HepG2 (cell line): ENCODE measurements around the gene RIPOR1. TPM values are rescaled to one million over a fixed set of nuclear protein-coding genes. Genes with fewer than 3 reads are reported as not detected.

Source experiments
- ATF7-NPFF ChIP-seq: sonication (generic); formaldehyde crosslinking; IDR thresholded peaks from 2 replicates; pipeline ENCODE4 v1.8.1; 2023; ENCODE audit warnings: mild to moderate bottlenecking, low read depth, missing genetic modification reagents, moderate library complexity
- ETV5 ChIP-seq: IDR thresholded peaks from 2 replicates; pipeline ENCODE4 v1.6.1; 2018; ENCODE audit warnings: missing biosample characterization, missing genetic modification reagents, inconsistent platforms, borderline replicate concordance
- GPN1 ChIP-seq: sonication (generic); formaldehyde crosslinking; IDR thresholded peaks from 2 replicates; pipeline ENCODE4 v1.5.1; 2020; ENCODE audit warnings: missing genetic modification reagents, borderline replicate concordance
- HOXA3 ChIP-seq: sonication (generic); formaldehyde crosslinking; IDR thresholded peaks from 2 replicates; pipeline ENCODE4 v1.5.0; 2020; ENCODE audit warnings: missing genetic modification reagents
- KAT8 ChIP-seq: IDR thresholded peaks from 2 replicates; pipeline ENCODE4 v1.6.1; 2016; ENCODE audit warnings: missing genetic modification reagents, missing compliant biosample characterization
- MIER2 ChIP-seq: IDR thresholded peaks from 2 replicates; pipeline ENCODE4 v1.6.1; 2016; ENCODE audit warnings: missing biosample characterization, missing genetic modification reagents
- MIXL1 ChIP-seq: IDR thresholded peaks from 2 replicates; pipeline ENCODE4 v1.6.1; 2016
- MLLT10 ChIP-seq: sonication (generic); formaldehyde crosslinking; IDR thresholded peaks from 2 replicates; pipeline ENCODE4 v1.4.0; 2020; ENCODE audit warnings: missing genetic modification reagents
- SAP130 ChIP-seq: IDR thresholded peaks from 2 replicates; pipeline ENCODE4 v1.6.1; 2016; ENCODE audit warnings: low read depth
- SNRNP70 ChIP-seq: fragments of 200-400 bp; formaldehyde crosslinking; IDR thresholded peaks from 2 replicates; pipeline ENCODE4 v1.6.1; 2017; ENCODE audit warnings: mild to moderate bottlenecking, low read depth, low read length, moderate library complexity
- STAT5B ChIP-seq: sonication (generic); formaldehyde crosslinking; IDR thresholded peaks from 2 replicates; pipeline ENCODE4 v1.4.0; 2020; ENCODE audit warnings: missing genetic modification reagents
- ZBTB7B ChIP-seq: sonication (generic); formaldehyde crosslinking; IDR thresholded peaks from 2 replicates; pipeline ENCODE4 v1.4.0; 2020; ENCODE audit warnings: missing genetic modification reagents
- ZNF264 ChIP-seq: sonication (generic); formaldehyde crosslinking; IDR thresholded peaks from 2 replicates; pipeline ENCODE4 v1.4.0; 2020; ENCODE audit warnings: missing genetic modification reagents
- ZNF670 ChIP-seq: sonication (generic); formaldehyde crosslinking; IDR thresholded peaks from 2 replicates; pipeline ENCODE4 v1.8.0; 2022; ENCODE audit warnings: mild to moderate bottlenecking, missing genetic modification reagents, borderline replicate concordance
- ZNF878 ChIP-seq: sonication (generic); formaldehyde crosslinking; IDR thresholded peaks from 2 replicates; pipeline ENCODE4 v1.8.1; 2023; ENCODE audit warnings: mild to moderate bottlenecking, missing genetic modification reagents, moderate library complexity
- polyA plus RNA-seq, 8 experiments: library from polyadenylated mRNA; depleted of rRNA in 3 of 8; stranded (reverse) in 7 of 8; unstranded in 1 of 8; fragments of >200 nt; fragmentation: Illumina TruSeq in 4 of 8; extraction: Trizol in 4 of 8; gene quantifications; 2 replicates each; pipeline versions ENCODE4 v1.2.1 to v1.2.3, GENCODE V29; 2011 to 2016; ENCODE audit warnings: low read depth in 4 of 8, missing spikeins in 1 of 8, mixed read lengths in 1 of 8; ENCODE audit not compliant: insufficient read depth in 1 of 8
- total RNA-seq, 5 experiments: library from RNA; depleted of rRNA; stranded (reverse); fragments of >200 nt; fragmentation: Illumina TruSeq; extraction: Trizol; gene quantifications; 2 replicates each; pipeline ENCODE4 v1.2.3, GENCODE V29; 2016; ENCODE audit warnings: low read depth in 1 of 5
- TF ChIP-seq, protein P1 (sequence below): sonication (generic); formaldehyde crosslinking; IDR thresholded peaks from 2 replicates; pipeline ENCODE4 v1.4.0; 2020; ENCODE audit warnings: missing genetic modification reagents, borderline replicate concordance
- TF ChIP-seq, protein P2 (sequence below): sonication (generic); formaldehyde crosslinking; IDR thresholded peaks from 2 replicates; pipeline ENCODE4 v1.4.0; 2020; ENCODE audit warnings: mild to moderate bottlenecking, low read depth, missing genetic modification reagents
- TF ChIP-seq, protein P3 (sequence below): sonication (generic); formaldehyde crosslinking; IDR thresholded peaks from 2 replicates; pipeline ENCODE4 v1.4.0; 2020; ENCODE audit warnings: missing genetic modification reagents
- TF ChIP-seq, protein P4 (sequence below): sonication (generic); formaldehyde crosslinking; IDR thresholded peaks from 2 replicates; pipeline ENCODE4 v1.4.0; 2020; ENCODE audit warnings: mild to moderate bottlenecking, missing genetic modification reagents

RIPOR1 gene
- total and polyA plus RNA-seq, 2 of the 13 experiments (the other 11 are each of a cell fraction or from before 2014, with no cell fraction given): 4.6 to 8.1 TPM

DNA sequence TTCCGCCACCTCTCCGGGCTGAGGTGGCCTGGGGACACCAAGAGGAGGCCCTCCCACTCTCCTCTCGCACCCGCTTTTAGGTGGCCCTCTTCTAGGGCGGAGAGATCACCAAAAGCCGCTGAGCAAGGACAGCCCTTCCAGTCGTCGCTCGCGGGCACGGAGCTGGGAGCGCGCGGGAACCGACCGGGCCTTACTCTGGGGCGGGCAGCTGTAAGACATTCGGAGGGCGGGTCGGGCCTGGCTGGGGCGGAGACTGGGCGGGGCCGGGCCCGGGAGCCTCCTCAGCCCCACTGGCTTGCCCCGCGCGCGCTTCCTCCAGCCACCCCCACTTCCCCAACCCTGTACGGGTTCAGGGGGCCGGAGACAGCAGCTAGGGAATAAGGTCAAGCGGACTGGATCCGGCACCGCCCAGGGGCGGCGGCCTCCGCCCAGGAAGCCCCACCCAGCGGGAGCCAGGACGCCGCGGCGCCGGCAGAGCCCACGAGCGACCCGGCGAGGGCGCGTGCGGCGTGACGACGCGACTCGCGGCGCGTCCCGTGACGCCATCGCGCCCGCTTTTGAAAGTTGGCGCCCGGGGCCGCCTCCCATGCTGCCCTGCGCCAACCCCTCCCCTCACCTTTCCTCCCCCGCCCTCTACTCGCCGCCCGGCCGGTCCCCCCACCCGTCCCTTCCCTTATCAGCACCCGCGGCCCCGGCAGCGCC lies 33.3 kb downstream of the RIPOR1 start (continued):
- TF ChIP-seq, protein P1, sequence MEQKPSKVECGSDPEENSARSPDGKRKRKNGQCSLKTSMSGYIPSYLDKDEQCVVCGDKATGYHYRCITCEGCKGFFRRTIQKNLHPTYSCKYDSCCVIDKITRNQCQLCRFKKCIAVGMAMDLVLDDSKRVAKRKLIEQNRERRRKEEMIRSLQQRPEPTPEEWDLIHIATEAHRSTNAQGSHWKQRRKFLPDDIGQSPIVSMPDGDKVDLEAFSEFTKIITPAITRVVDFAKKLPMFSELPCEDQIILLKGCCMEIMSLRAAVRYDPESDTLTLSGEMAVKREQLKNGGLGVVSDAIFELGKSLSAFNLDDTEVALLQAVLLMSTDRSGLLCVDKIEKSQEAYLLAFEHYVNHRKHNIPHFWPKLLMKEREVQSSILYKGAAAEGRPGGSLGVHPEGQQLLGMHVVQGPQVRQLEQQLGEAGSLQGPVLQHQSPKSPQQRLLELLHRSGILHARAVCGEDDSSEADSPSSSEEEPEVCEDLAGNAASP (CRISPR knock-in tag): peak; percentile 49; the same call in 1 of the 2 replicates
- TF ChIP-seq, protein P2, sequence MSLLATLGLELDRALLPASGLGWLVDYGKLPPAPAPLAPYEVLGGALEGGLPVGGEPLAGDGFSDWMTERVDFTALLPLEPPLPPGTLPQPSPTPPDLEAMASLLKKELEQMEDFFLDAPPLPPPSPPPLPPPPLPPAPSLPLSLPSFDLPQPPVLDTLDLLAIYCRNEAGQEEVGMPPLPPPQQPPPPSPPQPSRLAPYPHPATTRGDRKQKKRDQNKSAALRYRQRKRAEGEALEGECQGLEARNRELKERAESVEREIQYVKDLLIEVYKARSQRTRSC (CRISPR knock-in tag): no peak
- TF ChIP-seq ETV5 (CRISPR knock-in tag) (peak; percentile 85), MIXL1 (CRISPR knock-in tag) (no peak), ZNF878 (CRISPR knock-in tag) (no peak; the same call in 1 of the 2 replicates), GPN1 (CRISPR knock-in tag) (0 out of 2 replicates have a peak, but pooled peaks have one; percentile 36), MLLT10 (CRISPR knock-in tag) (no peak), ZBTB7B (CRISPR knock-in tag) (peak; percentile 81), SAP130 (CRISPR knock-in tag) (peak; percentile 92), ZNF670 (CRISPR knock-in tag) (no peak), ZNF264 (no peak), STAT5B (CRISPR knock-in tag) (no peak), SNRNP70 (no peak), ATF7-NPFF (peak; percentile 79), KAT8 (CRISPR knock-in tag) (peak; percentile 62; the same call in 1 of the 2 replicates), MIER2 (CRISPR knock-in tag) (no peak), HOXA3 (CRISPR knock-in tag) (peak; percentile 99)
- TF ChIP-seq, protein P3, sequence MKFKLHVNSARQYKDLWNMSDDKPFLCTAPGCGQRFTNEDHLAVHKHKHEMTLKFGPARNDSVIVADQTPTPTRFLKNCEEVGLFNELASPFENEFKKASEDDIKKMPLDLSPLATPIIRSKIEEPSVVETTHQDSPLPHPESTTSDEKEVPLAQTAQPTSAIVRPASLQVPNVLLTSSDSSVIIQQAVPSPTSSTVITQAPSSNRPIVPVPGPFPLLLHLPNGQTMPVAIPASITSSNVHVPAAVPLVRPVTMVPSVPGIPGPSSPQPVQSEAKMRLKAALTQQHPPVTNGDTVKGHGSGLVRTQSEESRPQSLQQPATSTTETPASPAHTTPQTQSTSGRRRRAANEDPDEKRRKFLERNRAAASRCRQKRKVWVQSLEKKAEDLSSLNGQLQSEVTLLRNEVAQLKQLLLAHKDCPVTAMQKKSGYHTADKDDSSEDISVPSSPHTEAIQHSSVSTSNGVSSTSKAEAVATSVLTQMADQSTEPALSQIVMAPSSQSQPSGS: no peak; the same call in 1 of the 2 replicates
- TF ChIP-seq, protein P4, sequence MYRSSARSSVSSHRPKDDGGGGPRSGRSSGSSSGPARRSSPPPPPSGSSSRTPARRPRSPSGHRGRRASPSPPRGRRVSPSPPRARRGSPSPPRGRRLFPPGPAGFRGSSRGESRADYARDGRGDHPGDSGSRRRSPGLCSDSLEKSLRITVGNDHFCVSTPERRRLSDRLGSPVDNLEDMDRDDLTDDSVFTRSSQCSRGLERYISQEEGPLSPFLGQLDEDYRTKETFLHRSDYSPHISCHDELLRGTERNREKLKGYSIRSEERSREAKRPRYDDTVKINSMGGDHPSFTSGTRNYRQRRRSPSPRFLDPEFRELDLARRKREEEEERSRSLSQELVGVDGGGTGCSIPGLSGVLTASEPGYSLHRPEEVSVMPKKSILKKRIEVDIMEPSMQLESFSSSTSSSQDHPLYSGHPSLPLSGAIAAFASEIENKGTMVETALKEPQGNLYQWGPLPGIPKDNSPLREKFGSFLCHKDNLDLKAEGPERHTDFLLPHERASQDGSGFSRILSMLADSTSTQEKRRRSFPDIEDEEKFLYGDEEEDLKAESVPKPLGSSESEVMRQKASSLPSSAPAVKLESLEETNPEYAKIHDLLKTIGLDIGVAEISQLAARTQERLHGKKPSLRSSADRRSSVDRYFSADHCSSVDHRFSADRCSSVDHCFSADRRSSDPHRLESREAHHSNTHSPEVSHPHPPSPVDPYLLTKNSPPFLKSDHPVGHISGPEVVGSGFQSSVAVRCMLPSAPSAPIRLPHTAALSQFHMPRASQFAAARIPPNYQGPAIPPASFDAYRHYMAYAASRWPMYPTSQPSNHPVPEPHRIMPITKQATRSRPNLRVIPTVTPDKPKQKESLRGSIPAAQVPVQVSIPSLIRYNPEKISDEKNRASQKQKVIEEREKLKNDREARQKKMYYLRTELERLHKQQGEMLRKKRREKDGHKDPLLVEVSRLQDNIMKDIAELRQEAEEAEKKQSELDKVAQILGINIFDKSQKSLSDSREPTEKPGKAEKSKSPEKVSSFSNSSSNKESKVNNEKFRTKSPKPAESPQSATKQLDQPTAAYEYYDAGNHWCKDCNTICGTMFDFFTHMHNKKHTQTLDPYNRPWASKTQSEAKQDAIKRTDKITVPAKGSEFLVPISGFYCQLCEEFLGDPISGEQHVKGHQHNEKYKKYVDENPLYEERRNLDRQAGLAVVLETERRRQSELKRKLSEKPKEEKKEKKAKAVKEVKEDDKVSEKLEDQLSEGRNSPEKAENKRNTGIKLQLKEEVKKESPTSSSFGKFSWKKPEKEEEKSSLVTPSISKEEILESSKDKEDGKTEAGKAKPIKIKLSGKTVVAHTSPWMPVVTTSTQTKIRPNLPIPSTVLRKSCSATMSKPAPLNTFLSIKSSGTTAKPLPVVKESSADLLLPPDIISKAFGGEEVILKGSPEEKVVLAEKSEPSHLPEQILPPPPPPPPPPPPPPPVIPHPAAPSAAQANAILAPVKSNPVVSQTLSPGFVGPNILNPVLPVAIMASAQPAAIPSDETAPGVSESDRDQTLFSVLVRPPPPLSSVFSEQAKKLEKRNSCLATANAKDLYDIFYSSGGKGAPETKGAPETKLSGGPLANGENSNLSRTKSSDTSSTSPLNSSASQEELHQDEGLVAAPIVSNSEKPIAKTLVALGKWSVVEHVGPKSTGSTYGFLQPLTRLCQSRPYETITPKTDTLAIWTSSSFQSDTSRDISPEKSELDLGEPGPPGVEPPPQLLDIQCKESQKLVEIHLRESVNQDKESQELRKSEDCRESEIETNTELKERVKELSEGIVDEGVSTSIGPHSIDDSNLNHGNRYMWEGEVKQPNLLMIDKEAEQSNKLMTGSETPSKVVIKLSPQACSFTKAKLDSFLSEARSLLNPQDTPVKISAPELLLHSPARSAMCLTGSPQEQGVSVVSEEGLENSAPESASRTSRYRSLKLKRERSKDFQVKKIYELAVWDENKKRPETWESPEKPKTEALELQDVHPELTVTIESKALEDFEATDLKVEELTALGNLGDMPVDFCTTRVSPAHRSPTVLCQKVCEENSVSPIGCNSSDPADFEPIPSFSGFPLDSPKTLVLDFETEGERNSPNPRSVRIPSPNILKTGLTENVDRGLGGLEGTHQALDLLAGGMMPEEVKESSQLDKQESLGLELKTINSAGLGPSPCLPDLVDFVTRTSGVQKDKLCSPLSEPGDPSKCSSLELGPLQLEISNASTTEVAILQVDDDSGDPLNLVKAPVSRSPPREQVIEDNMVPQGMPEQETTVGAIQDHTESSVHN: no peak
